GM12865 (cell line): ENCODE measurements around the gene TRIM32.
"Not testable (repeated sequence)": the region's sequence is repeated elsewhere in the genome, so short reads cannot be mapped to it uniquely, and the experiment has no call there.

Experiments
- DNase-seq: peaks from one replicate; pipeline ENCODE4 v3.0.0; 2010; ENCODE audit warnings: low read depth
- H3K4me3 ChIP-seq: 2 replicates; pipeline ENCODE4 v1.5.1; 2011; ENCODE audit warnings: mild to moderate bottlenecking, low read depth, low read length, control low read depth
- TF ChIP-seq, protein P1 (sequence below): IDR thresholded peaks from 2 replicates; pipeline ENCODE4 v1.5.1; 2011; ENCODE audit warnings: low read length, control low read depth, low read depth, inconsistent platforms; ENCODE audit not compliant: insufficient read depth; ENCODE audit errors: missing control alignments

TRIM32 gene

DNA sequence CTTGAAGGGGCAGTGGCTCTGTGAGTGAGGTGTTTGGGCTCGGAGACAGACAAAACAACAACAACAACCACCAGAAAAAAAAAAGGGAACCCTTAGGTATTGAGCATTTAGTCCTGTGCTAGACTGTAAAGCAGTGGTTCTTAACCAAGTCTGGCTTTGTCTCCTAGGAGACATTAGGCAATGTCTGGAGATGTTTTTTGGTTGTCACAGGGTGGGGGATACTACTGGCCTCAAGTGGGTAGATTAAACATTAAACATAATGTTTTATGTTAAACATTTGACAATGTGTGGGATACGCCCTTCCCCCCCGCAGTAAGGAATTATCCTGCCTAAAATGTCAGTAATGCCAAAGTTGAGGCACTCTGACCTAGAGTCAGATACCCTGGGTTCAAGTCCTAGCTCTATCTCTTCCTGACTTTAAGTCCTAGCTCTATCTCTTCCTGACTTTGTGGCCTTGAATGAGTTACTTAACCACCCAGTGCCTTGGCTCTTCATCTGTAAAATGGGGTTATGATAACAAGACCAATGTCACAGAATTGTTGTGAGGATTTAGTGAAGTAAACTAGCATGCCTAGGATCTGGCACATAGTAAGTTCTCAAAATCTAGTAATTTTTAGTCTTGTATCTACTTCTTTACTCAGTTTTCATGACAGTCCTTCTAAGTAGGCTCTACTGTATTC, 1.8 kb downstream of the TRIM32 start:
- TF ChIP-seq, protein P1, sequence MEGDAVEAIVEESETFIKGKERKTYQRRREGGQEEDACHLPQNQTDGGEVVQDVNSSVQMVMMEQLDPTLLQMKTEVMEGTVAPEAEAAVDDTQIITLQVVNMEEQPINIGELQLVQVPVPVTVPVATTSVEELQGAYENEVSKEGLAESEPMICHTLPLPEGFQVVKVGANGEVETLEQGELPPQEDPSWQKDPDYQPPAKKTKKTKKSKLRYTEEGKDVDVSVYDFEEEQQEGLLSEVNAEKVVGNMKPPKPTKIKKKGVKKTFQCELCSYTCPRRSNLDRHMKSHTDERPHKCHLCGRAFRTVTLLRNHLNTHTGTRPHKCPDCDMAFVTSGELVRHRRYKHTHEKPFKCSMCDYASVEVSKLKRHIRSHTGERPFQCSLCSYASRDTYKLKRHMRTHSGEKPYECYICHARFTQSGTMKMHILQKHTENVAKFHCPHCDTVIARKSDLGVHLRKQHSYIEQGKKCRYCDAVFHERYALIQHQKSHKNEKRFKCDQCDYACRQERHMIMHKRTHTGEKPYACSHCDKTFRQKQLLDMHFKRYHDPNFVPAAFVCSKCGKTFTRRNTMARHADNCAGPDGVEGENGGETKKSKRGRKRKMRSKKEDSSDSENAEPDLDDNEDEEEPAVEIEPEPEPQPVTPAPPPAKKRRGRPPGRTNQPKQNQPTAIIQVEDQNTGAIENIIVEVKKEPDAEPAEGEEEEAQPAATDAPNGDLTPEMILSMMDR: no peak
- no peak for DNase-seq
- H3K4me3 ChIP-seq: no peak overlapping the region

DNA sequence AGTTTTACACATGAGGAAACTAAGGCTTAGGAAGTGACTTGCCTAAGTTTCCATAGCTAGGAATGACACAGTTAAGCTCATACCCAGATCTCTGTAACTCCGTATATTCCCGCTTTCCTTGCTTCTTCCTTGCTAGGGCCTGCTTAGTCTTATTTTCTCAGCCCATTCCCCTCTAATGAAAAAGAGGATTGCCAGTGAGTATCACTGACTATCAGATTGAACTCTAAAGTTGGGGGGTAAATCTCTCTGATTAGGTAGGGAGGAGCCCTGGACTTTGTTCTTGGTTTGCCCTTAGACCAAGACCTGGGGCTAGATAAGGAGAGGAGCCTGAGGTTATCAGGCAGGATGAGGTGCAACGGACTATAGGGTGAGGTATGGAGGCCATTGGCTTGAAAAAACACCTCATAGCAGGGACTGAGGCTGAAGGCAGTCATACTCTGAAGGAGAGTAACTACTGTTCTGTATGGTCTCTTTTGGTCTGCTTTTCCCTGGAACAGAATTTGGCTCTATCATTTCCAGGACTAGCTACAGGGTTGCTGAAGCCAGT, 2.5 kb downstream of the TRIM32 start:
- TF ChIP-seq, protein P1: no peak

DNA sequence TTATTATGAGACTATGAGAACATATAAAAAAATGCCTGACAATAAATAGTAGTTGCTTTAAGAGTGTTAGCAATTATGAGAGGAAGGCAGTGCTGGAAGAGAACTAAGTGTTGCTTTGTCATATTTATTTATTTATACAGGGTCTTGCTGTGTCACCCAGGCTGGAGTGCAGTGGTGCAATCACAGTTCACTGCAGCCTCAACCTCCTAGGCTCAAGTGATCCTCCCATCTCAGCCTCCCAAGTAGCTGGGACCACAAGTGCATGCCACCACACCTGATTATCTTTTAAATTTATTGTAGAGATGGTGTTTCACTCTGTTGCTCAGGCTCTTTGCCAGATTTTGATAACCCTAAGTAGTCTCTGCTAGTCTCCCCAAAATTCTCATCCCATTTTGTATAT, 3.7 kb downstream of the TRIM32 start:
- not testable (repeated sequence) for H3K4me3 ChIP-seq, DNase-seq

More for the DNA sequence above, 2.5 kb downstream of the TRIM32 start:
- no peak overlapping the region for H3K4me3 ChIP-seq
- no peak for DNase-seq

DNA sequence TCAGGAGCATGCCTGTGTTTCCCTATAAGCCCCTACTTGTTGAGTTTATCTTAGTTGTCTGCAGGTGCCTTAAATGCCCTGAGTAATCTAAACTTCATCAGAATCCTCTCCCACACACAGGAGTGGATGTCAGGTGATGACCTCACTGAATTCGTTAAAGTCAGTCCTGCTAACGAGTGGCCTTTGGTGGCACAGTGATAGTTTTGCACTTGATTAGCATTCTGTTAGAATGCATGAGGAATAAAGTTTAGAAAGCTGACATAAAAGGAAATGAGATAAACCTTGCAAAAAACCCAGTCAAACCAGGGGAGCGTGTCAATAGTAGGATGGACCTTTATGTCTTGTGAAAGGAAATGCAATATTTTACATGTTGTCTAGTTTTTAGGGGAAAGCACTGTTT, 4.5 kb downstream of the TRIM32 start:
- no peak for DNase-seq
- no peak overlapping the region for H3K4me3 ChIP-seq
- TF ChIP-seq, protein P1: no peak

DNA sequence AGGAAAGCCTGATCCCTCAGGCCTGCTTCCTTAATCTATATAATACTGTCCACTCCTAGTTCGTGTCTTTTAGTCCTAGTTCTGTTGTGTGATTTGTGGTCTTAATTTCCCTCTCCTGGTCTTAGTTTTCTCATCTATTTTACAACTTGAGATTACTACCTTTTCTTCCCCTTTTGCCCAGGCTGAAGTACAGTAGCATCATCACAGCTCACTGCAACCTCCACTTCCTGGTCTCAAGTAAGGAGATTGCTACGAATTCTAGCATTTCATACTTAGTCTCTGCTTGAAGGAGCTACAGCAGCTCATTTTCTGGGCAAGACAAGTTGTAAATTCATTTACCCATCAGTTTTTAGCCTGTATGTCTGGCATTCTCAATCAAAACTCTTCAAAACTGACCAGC, 5.5 kb downstream of the TRIM32 start:
- DNase-seq: no peak
- no peak overlapping the region for H3K4me3 ChIP-seq
- TF ChIP-seq, protein P1: no peak

DNA sequence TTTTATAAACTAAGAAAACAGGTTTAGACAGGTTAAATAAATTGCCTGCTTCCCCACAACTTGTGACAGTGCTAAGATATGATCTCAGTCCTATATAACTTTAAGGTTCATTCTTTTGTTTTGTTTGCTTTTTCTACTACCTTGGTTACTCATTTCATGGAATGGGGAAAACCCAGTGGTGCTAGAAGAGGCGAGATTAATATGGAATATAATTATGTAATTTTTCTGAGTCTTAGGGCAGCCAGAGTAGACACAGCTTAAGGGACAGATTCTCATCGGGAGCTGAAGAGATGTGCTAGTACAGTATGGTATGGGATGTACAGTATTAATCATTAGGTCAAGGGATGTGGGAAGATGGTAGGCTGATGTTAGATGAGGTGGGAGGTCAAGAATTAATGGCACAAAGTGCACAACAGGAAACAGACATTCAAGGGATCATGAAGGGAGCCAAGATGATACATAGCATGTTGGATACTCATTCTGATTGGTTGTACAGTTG, 6.2 kb downstream of the TRIM32 start:
- no peak overlapping the region for H3K4me3 ChIP-seq
- TF ChIP-seq, protein P1: no peak
- DNase-seq: no peak

DNA sequence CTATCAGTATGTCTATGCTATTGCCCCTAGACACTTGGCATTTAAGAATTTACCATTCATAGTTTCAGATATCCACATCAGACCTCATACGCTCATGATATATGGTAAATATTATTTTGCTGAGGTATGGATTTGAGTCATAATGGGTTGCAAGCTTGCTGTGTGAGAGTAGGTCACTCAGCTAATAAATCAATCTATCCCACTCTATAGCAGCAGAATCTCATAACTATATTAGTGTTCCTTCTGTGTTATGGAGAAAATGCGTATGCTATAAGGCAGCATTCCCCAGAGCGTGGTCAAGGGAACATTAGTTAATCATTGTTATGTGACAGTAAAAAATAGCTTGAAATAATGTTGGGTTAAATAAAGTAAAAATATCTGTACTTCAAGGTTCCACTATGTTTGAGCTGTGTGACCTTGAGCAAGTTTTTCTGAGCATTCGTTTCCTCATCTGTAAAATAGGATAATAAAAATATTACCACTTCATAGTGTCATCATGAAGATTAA, 7.7 kb downstream of the TRIM32 start:
- DNase-seq: no peak
- no peak overlapping the region for H3K4me3 ChIP-seq
- TF ChIP-seq, protein P1: no peak
